H1 (cell line): Measurements from ENCODE around the gene COL25A1. TPM values are rescaled to one million over a fixed set of nuclear protein-coding genes. Genes with fewer than 3 reads are reported as not detected.

ENCODE experiments used
- CTCF ChIA-PET: fragments of 300-600 bp; sonication (Branson Sonifier 250); formaldehyde crosslinking; loops from one replicate; lab custom pipeline; 2021; ENCODE audit not compliant: partially characterized antibody; lab: Charles Lee
- POLR2A ChIA-PET: fragments of 300-600 bp; sonication (Branson Sonifier 250); formaldehyde crosslinking; loops from one replicate; lab custom pipeline; 2021; ENCODE audit warnings: inconsistent platforms; ENCODE audit not compliant: partially characterized antibody; lab: Charles Lee
- DNase-seq, 2 experiments: peaks; one replicate each; pipeline versions ENCODE4 v3.0.0 to v3.0.0-alpha.2; 2010 to 2022; ENCODE audit warnings: low spot score in 2 of 2, low read depth in 1 of 2, mixed read lengths in 1 of 2
- FAIRE-seq: peaks from 2 replicates; lab custom pipeline; 2011; peaks lifted over from hg19 to GRCh38; lab: Jason Lieb, UNC
- H2AFZ ChIP-seq: 2 replicates; pipeline ENCODE4 v1.8.1; 2012; ENCODE audit warnings: low read length, inconsistent platforms
- H2AK5ac ChIP-seq: 2 replicates; pipeline ENCODE4 v1.6.1; 2013; ENCODE audit warnings: low read depth, low read length
- H2BK120ac ChIP-seq: replicated peaks from 2 replicates; pipeline ENCODE3; 2013; ENCODE audit warnings: low read depth, low read length, inconsistent platforms
- H2BK12ac ChIP-seq: 2 replicates; pipeline ENCODE4 v1.6.1; 2013; ENCODE audit warnings: low read depth, low read length
- H2BK15ac ChIP-seq: 2 replicates; pipeline ENCODE4 v1.6.1; 2013; ENCODE audit warnings: low read length
- H2BK20ac ChIP-seq: 2 replicates; pipeline ENCODE4 v1.6.1; 2013; ENCODE audit warnings: low read length
- H2BK5ac ChIP-seq: 2 replicates; pipeline ENCODE4 v1.6.1; 2013; ENCODE audit warnings: low read depth, low read length
- H3K14ac ChIP-seq: 2 replicates; pipeline ENCODE4 v1.6.1; 2013; ENCODE audit warnings: inconsistent platforms; ENCODE audit not compliant: insufficient read length
- H3K18ac ChIP-seq: 2 replicates; pipeline ENCODE4 v1.6.1; 2013; ENCODE audit warnings: low read length; ENCODE audit errors: extremely low read depth
- H3K23ac ChIP-seq: 2 replicates; pipeline ENCODE4 v1.6.1; 2013; ENCODE audit warnings: inconsistent platforms; ENCODE audit not compliant: insufficient read length
- H3K23me2 ChIP-seq: 2 replicates; pipeline ENCODE4 v1.6.1; 2013; ENCODE audit warnings: low read depth, low read length
- H3K27ac ChIP-seq: 2 replicates; pipeline ENCODE4 v1.6.1; 2011; ENCODE audit warnings: low read depth, low read length, inconsistent platforms
- H3K27me3 ChIP-seq, 4 experiments: replicated peaks in 1 of 4; 1 replicate in 1 of 4; 2 replicates in 3 of 4; pipeline versions ENCODE4 v1.6.1 to v1.8.1; 2011 to 2013; ENCODE audit warnings: low read length in 3 of 4, mild to moderate bottlenecking in 3 of 4, inconsistent platforms in 2 of 4, mixed read lengths in 2 of 4, moderate library complexity in 1 of 4; ENCODE audit not compliant: control insufficient read depth in 3 of 4, insufficient read depth in 3 of 4; ENCODE audit errors: extremely low read depth in 1 of 4
- H3K36me3 ChIP-seq, 4 experiments: 2 replicates each; pipeline versions ENCODE4 v1.6.1 to v1.8.1; 2011 to 2013; ENCODE audit warnings: mild to moderate bottlenecking in 4 of 4, low read length in 3 of 4, moderate library complexity in 2 of 4, control low read depth in 1 of 4, inconsistent platforms in 1 of 4; ENCODE audit not compliant: insufficient read depth in 4 of 4, control insufficient read depth in 2 of 4
- H3K4ac ChIP-seq: replicated peaks from 2 replicates; pipeline ENCODE3; 2013; ENCODE audit warnings: low read length, low read depth, mixed read lengths, inconsistent platforms; ENCODE audit not compliant: insufficient read length
- H3K4me1 ChIP-seq, 4 experiments: replicated peaks in 1 of 4; 1 replicate in 1 of 4; 2 replicates in 3 of 4; pipeline versions ENCODE4 v1.6.1 to v1.8.1; 2011 to 2013; ENCODE audit warnings: low read length in 3 of 4, inconsistent platforms in 2 of 4, mixed read lengths in 1 of 4; ENCODE audit not compliant: insufficient read depth in 4 of 4, control insufficient read depth in 3 of 4
- H3K4me2 ChIP-seq, 2 experiments: 2 replicates each; pipeline versions ENCODE4 v1.6.1 to v1.8.1; 2011 to 2013; ENCODE audit warnings: low read depth in 2 of 2, low read length in 2 of 2, control low read depth in 1 of 2, inconsistent platforms in 1 of 2, mild to moderate bottlenecking in 1 of 2; ENCODE audit not compliant: insufficient read depth in 1 of 2
- H3K4me3 ChIP-seq, 4 experiments: fragments of 200-600, 300-600 bp in 1 of 4; sonication (generic), shearing (Covaris generic), sonication (Bioruptor Twin) in 1 of 4; 2 replicates each; pipeline versions ENCODE4 v1.5.1 to v1.8.1; 2011 to 2016; ENCODE audit warnings: low read length in 4 of 4, low read depth in 3 of 4, control low read depth in 2 of 4, inconsistent platforms in 2 of 4, mild to moderate bottlenecking in 2 of 4, mixed read lengths in 1 of 4, moderate library complexity in 1 of 4; ENCODE audit not compliant: insufficient read depth in 2 of 4; ENCODE audit errors: extremely low read depth in 1 of 4
- H3K56ac ChIP-seq: replicated peaks from 2 replicates; pipeline ENCODE3; 2013; ENCODE audit warnings: low read depth, mild to moderate bottlenecking, mixed read lengths, low read length, inconsistent platforms; ENCODE audit not compliant: insufficient read length
- H3K79me1 ChIP-seq: 2 replicates; pipeline ENCODE4 v1.6.1; 2013; ENCODE audit warnings: low read depth, low read length, control low read depth
- H3K79me2 ChIP-seq, 2 experiments: 2 replicates each; pipeline versions ENCODE4 v1.6.1 to v1.8.1; 2012 to 2013; ENCODE audit warnings: low read length in 2 of 2, mild to moderate bottlenecking in 2 of 2, inconsistent platforms in 1 of 2; ENCODE audit not compliant: insufficient read depth in 2 of 2, control insufficient read depth in 1 of 2
- H3K9ac ChIP-seq, 4 experiments: replicated peaks in 1 of 4; 1 replicate in 1 of 4; 2 replicates in 3 of 4; pipeline versions ENCODE4 v1.6.1 to v1.8.1; 2011 to 2013; ENCODE audit warnings: low read depth in 3 of 4, low read length in 3 of 4, control low read depth in 2 of 4, mild to moderate bottlenecking in 2 of 4, moderate library complexity in 2 of 4, inconsistent platforms in 1 of 4; ENCODE audit errors: extremely low read depth in 1 of 4
- H3K9me3 ChIP-seq, 2 experiments: 2 replicates each; pipeline versions ENCODE4 v1.6.1 to v1.8.1; 2012 to 2013; ENCODE audit warnings: mild to moderate bottlenecking in 2 of 2, moderate library complexity in 2 of 2, control low read depth in 1 of 2, inconsistent platforms in 1 of 2, low read depth in 1 of 2, low read length in 1 of 2, mixed read lengths in 1 of 2; ENCODE audit not compliant: insufficient read depth in 2 of 2
- H4K20me1 ChIP-seq, 2 experiments: replicated peaks in 1 of 2; 2 replicates each; pipeline versions ENCODE3 to v1.8.1; 2011 to 2013; ENCODE audit warnings: inconsistent platforms in 2 of 2, low read length in 2 of 2, mild to moderate bottlenecking in 1 of 2; ENCODE audit not compliant: insufficient read depth in 2 of 2, control insufficient read depth in 1 of 2
- H4K5ac ChIP-seq: 2 replicates; pipeline ENCODE4 v1.6.1; 2013; ENCODE audit warnings: low read length, low read depth, mixed read lengths, inconsistent platforms; ENCODE audit not compliant: insufficient read length
- H4K8ac ChIP-seq: 2 replicates; pipeline ENCODE4 v1.8.0; 2013; ENCODE audit warnings: mild to moderate bottlenecking, moderate library complexity, low read length, inconsistent platforms; ENCODE audit not compliant: insufficient read depth; ENCODE audit errors: extremely low read depth
- H4K91ac ChIP-seq: replicated peaks from 2 replicates; pipeline ENCODE3; 2013; ENCODE audit warnings: low read length, mixed read lengths, inconsistent platforms; ENCODE audit not compliant: insufficient read length
- CBX5 ChIP-seq: fragments of 300-800, 300-1000 bp; sonication (generic); IDR thresholded peaks from 2 replicates; pipeline ENCODE4 v1.7.1; 2016; ENCODE audit warnings: antibody characterized with exemption, low read length, low read depth
- CHD1 ChIP-seq: IDR thresholded peaks from 2 replicates; pipeline ENCODE4 v1.6.1; 2012; ENCODE audit warnings: low read depth, low read length, improper control_type of control experiment
- CTBP2 ChIP-seq: IDR thresholded peaks from 2 replicates; pipeline ENCODE4 v1.7.0; 2011; ENCODE audit warnings: borderline replicate concordance, mild to moderate bottlenecking, moderate library complexity, mixed read lengths, low read length; ENCODE audit not compliant: insufficient read depth, insufficient read length
- WGBS, 2 experiments: shearing (Covaris generic) in 1 of 2; methylation state at CpG; one replicate each; pipeline versions ENCODE4 v1.1.6 to v1.1.7; 2013 to 2015; ENCODE audit warnings: low lambda C conversion rate in 2 of 2, mixed read lengths in 2 of 2, inconsistent platforms in 1 of 2, low coverage in 1 of 2, missing lambda C conversion rate in 1 of 2; ENCODE audit not compliant: insufficient replicate concordance in 2 of 2, insufficient coverage in 1 of 2, insufficient read length in 1 of 2; ENCODE audit errors: extremely low coverage in 1 of 2, missing lambda C conversion rate in 1 of 2; 5-methylcytosine and 5-hydroxymethylcytosine counted together
- polyA plus RNA-seq, 7 experiments: library from polyadenylated mRNA; depleted of rRNA in 3 of 7; stranded (reverse) in 5 of 7; unstranded in 2 of 7; fragments of >200 nt in 5 of 7; fragments of 200-250 nt in 2 of 7; gene quantifications; 1 replicate in 5 of 7; 2 replicates in 1 of 7; 4 replicates in 1 of 7; pipeline versions ENCODE4 v1.2.1 to v1.2.3, GENCODE V29; 2011 to 2013; ENCODE audit warnings: missing spikeins in 2 of 7, mixed read lengths in 2 of 7
- total RNA-seq: library from RNA; stranded (reverse); fragmentation: NEBNext Ultra II Directional; extraction: Animal tissue kit (Norgen Biotek cat#: 25700); gene quantifications from 2 replicates; pipeline ENCODE4 v1.2.1, GENCODE V29; 2021

COL25A1 gene
- total and polyA plus RNA-seq, 2 of the 8 experiments (the other 6 are each of a cell fraction or from before 2014, with no cell fraction given) = 1.1 to 8.3 TPM

DNA sequence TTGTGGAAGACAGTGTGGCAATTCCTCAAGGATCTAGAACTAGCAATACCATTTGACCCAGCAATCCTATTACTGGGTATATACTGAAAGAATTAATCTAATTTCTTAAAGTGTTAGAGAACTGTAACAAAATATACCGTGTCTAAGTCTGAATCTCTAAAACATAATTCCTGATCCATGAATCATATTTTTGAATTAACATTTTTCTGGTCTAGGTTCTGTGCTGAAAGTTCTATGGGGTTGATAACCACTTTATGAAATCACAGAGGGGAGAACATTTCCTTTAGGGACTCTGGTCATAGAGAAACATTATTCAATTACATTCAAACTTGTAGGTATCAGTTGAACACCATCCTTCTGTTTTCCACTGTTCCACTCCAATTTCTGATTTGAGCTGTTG is 447.7 kb downstream of the COL25A1 start:
- Histone ChIP-seq H2BK20ac (no peak overlapping the region), H3K4me2 (no peak overlapping the region)
- DNase-seq = no peak
- TF ChIP-seq CHD1 (no peak), CBX5 (no peak), CTBP2 (no peak)
- TF ChIP-seq, all 59 proteins: peak for 0
- FAIRE-seq = no peak
- Histone ChIP-seq H2BK120ac (no peak overlapping the region), H3K27ac (no peak overlapping the region), H3K23ac (no peak overlapping the region), H3K4ac (no peak overlapping the region), H3K18ac (no peak overlapping the region), H2AFZ (no peak overlapping the region), H3K4me3 (no peak overlapping the region), H3K56ac (no peak overlapping the region), H2BK5ac (no peak overlapping the region), H4K91ac (no peak overlapping the region), H2BK12ac (no peak overlapping the region), H3K23me2 (no peaks in the 10 kb centered on the region), H3K36me3 (no peaks in the 10 kb centered on the region), H3K79me1 (no peaks in the 10 kb centered on the region), H3K14ac (no peak overlapping the region), H3K4me1 (peaks cover 0 to 7% (median 0%) of the 10 kb centered on the region in 4 experiments; a peak in 1 of 7 replicates), H3K9ac (no peak overlapping the region), H3K9me3 (no peaks in the 10 kb centered on the region), H4K8ac (no peak overlapping the region), H2BK15ac (no peak overlapping the region), H4K5ac (no peak overlapping the region), H3K27me3 (no peaks in the 10 kb centered on the region), H3K79me2 (no peaks in the 10 kb centered on the region), H2AK5ac (no peak overlapping the region), H4K20me1 (no peaks in the 10 kb centered on the region)
- 85% methylated on average over 1 of the region's 1 CpG; no CpG with 5 or more reads in 1 of the 2 experiments for WGBS, 2 experiments
- ChIA-PET POLR2A (no interaction called here), CTCF (interaction anchor here (0.8 kb wide), 1 partner anchor 440 kb away, joined by 4 read pairs; no protein-coding TSS in a partner anchor)
